ENCODE results near the gene FAM163A.

FAM163A gene

GRCh38 chr1:179770887-179771502 lies 27.9 kb downstream of the FAM163A start:
- no peak for TF ChIP-seq CTCF (IDR thresholded peaks at IDR 0.05; ENCODE audit: low read depth, low read length, poor library complexity, severe bottlenecking)
- no peak for TF ChIP-seq EZH2phosphoT487 (IDR thresholded peaks at IDR 0.05; ENCODE audit: borderline replicate concordance, low read length)
- no peak overlapping the region for H3K4me3 ChIP-seq (ENCODE audit: low read length)
- H3F3A ChIP-seq (ENCODE audit: control insufficient read depth, insufficient read depth): no peaks in the 10 kb centered on the region
- H3K4me2 ChIP-seq (ENCODE audit: low read length): no peak overlapping the region
- no peaks in the 10 kb centered on the region for H3K36me3 ChIP-seq (ENCODE audit: control insufficient read depth, low read length)
- H3K4me1 ChIP-seq (ENCODE audit: control insufficient read depth, low read length): no peaks in the 10 kb centered on the region
- no peaks in the 10 kb centered on the region for H3K9me2 ChIP-seq (replicated peaks; ENCODE audit: control insufficient read depth, low read length)
- peaks cover 5% of the 10 kb centered on the region; the same call in 1 of the 2 replicates for H3K9me3 ChIP-seq (ENCODE audit: control insufficient read depth, insufficient read depth, low read length)
- no peaks in the 10 kb centered on the region for H3K79me2 ChIP-seq (ENCODE audit: control insufficient read depth, low read length)
- H3K27me3 ChIP-seq (ENCODE audit: control insufficient read depth, low read length): no peaks in the 10 kb centered on the region
- H4K20me1 ChIP-seq (ENCODE audit: control insufficient read depth, insufficient read depth, low read depth, low read length): no peaks in the 10 kb centered on the region
- no peak overlapping the region for H3K27ac ChIP-seq (ENCODE audit: low read depth, low read length)

GRCh38 chr1:179773264-179773663 lies 30.2 kb downstream of the FAM163A start:
- Histone ChIP-seq H3K4me2 (ENCODE audit: low read length) (no peak overlapping the region), H3K79me2 (ENCODE audit: control insufficient read depth, low read length) (no peaks in the 10 kb centered on the region), H4K20me1 (ENCODE audit: control insufficient read depth, insufficient read depth, low read depth, low read length) (no peaks in the 10 kb centered on the region), H3K27ac (ENCODE audit: low read depth, low read length) (no peak overlapping the region), H3K27me3 (ENCODE audit: control insufficient read depth, low read length) (no peaks in the 10 kb centered on the region), H3K4me1 (ENCODE audit: control insufficient read depth, low read length) (no peaks in the 10 kb centered on the region), H3K9me2 (replicated peaks; ENCODE audit: control insufficient read depth, low read length) (no peaks in the 10 kb centered on the region), H3K36me3 (ENCODE audit: control insufficient read depth, low read length) (no peaks in the 10 kb centered on the region), H3K4me3 (ENCODE audit: low read length) (no peak overlapping the region), H3K9me3 (ENCODE audit: control insufficient read depth, insufficient read depth, low read length) (peaks cover 5% of the 10 kb centered on the region; the same call in 1 of the 2 replicates), H3F3A (ENCODE audit: control insufficient read depth, insufficient read depth) (no peaks in the 10 kb centered on the region)
- TF ChIP-seq EZH2phosphoT487 (IDR thresholded peaks at IDR 0.05; ENCODE audit: borderline replicate concordance, low read length) (no peak), CTCF (IDR thresholded peaks at IDR 0.05; ENCODE audit: low read depth, low read length, poor library complexity, severe bottlenecking) (no peak)

DNA sequence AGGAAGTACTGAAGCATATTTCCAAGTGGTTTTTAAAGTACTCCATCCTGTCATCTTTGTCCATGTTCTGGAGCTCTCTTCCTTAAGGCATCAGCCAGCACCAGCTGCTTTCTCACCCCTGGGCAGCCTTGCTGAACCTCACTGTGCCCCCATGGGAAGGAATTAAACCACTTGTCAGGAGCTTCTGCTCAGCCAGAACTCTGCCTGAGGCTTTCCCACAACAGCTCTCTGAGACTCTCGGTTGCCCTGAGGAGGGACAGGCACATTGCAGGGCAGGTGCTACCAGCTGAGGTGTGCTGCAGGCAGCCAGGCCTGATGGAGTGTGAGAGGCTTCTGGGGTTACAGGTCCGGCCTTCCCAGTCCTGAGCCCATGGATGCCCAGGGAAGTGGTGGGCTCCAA lies 30.9 kb downstream of the FAM163A start:
- Histone ChIP-seq H3K4me2 (ENCODE audit: low read length) (no peak overlapping the region), H3K27ac (ENCODE audit: low read depth, low read length) (no peak overlapping the region), H3K4me3 (ENCODE audit: low read length) (no peak overlapping the region), H3K27me3 (ENCODE audit: control insufficient read depth, low read length) (no peaks in the 10 kb centered on the region), H4K20me1 (ENCODE audit: control insufficient read depth, insufficient read depth, low read depth, low read length) (no peaks in the 10 kb centered on the region), H3K4me1 (ENCODE audit: control insufficient read depth, low read length) (no peaks in the 10 kb centered on the region), H3F3A (ENCODE audit: control insufficient read depth, insufficient read depth) (no peaks in the 10 kb centered on the region), H3K36me3 (ENCODE audit: control insufficient read depth, low read length) (no peaks in the 10 kb centered on the region), H3K9me3 (ENCODE audit: control insufficient read depth, insufficient read depth, low read length) (peaks cover 5% of the 10 kb centered on the region; the same call in 1 of the 2 replicates), H3K79me2 (ENCODE audit: control insufficient read depth, low read length) (no peaks in the 10 kb centered on the region), H3K9me2 (replicated peaks; ENCODE audit: control insufficient read depth, low read length) (no peaks in the 10 kb centered on the region)
- TF ChIP-seq CTCF (IDR thresholded peaks at IDR 0.05; ENCODE audit: low read depth, low read length, poor library complexity, severe bottlenecking) (no peak), EZH2phosphoT487 (IDR thresholded peaks at IDR 0.05; ENCODE audit: borderline replicate concordance, low read length) (no peak)

All from DOHH2 (cell line).